HG03565 (cell line): ENCODE results near the gene AP1S1.
"Not testable (repeated sequence)": the region's sequence is repeated elsewhere in the genome, so short reads cannot be mapped to it uniquely, and the experiment has no call there.

ENCODE experiments used
- ATAC-seq: cut with Tn5 transposase; IDR thresholded peaks from one replicate; pipeline ENCODE4 v1.9.1; 2021; ENCODE audit warnings: mild to moderate bottlenecking, moderate library complexity; ENCODE audit not compliant: unreplicated experiment

The AP1S1 gene

GRCh38 chr7:101124376-101125056 lies 29.8 kb upstream of the AP1S1 start:
- no peak for ATAC-seq

- ATAC-seq, result no peak
Measured at GRCh38 chr7:101125989-101126650, 28.2 kb upstream of the AP1S1 start.

GRCh38 chr7:101126651-101127459 lies 27.4 kb upstream of the AP1S1 start, which contains the start of gene SERPINE1:
SERPINE1 (plus strand) TSS chr7:101127104; CDS start chr7:101128394, 1,290 bp downstream.
- ATAC-seq, result no peak

- ATAC-seq, result no peak
Measured at GRCh38 chr7:101127460-101128039, 26.7 kb upstream of the AP1S1 start.

- no peak for ATAC-seq
Measured at GRCh38 chr7:101128040-101128834, 26.0 kb upstream of the AP1S1 start.

- ATAC-seq, result no peak
Measured at GRCh38 chr7:101129603-101130117, 24.6 kb upstream of the AP1S1 start.

GRCh38 chr7:101132626-101133600 lies 21.4 kb upstream of the AP1S1 start:
- not testable (repeated sequence) for ATAC-seq

- no peak for ATAC-seq
Measured at GRCh38 chr7:101133621-101134398, 20.5 kb upstream of the AP1S1 start.

- ATAC-seq, result no peak
Measured at GRCh38 chr7:101134399-101134980, 19.8 kb upstream of the AP1S1 start.

GRCh38 chr7:101137651-101138212 lies 16.5 kb upstream of the AP1S1 start:
- peak; percentile 21 for ATAC-seq

GRCh38 chr7:101138213-101138870 lies 15.9 kb upstream of the AP1S1 start:
- peak; percentile 59 for ATAC-seq

- ATAC-seq, result no peak
Measured at GRCh38 chr7:101140339-101140699, 14.0 kb upstream of the AP1S1 start.

GRCh38 chr7:101140746-101141382 lies 13.4 kb upstream of the AP1S1 start:
- ATAC-seq, result no peak

- ATAC-seq, result no peak
Measured at GRCh38 chr7:101151908-101152651, 2.2 kb upstream of the AP1S1 start.

- no peak for ATAC-seq
Measured at GRCh38 chr7:101154693-101155102, 422 bp downstream of the AP1S1 start.

- ATAC-seq, result no peak
Measured at GRCh38 chr7:101155303-101155702, 1.0 kb downstream of the AP1S1 start.
